ENCODE data around the gene ERFE. TPM values are rescaled to one million over a fixed set of nuclear protein-coding genes. Genes with fewer than 3 reads are reported as not detected.

Gene ERFE
- total RNA-seq, 1 donor from 2014 or later, result 0.41 TPM

DNA sequence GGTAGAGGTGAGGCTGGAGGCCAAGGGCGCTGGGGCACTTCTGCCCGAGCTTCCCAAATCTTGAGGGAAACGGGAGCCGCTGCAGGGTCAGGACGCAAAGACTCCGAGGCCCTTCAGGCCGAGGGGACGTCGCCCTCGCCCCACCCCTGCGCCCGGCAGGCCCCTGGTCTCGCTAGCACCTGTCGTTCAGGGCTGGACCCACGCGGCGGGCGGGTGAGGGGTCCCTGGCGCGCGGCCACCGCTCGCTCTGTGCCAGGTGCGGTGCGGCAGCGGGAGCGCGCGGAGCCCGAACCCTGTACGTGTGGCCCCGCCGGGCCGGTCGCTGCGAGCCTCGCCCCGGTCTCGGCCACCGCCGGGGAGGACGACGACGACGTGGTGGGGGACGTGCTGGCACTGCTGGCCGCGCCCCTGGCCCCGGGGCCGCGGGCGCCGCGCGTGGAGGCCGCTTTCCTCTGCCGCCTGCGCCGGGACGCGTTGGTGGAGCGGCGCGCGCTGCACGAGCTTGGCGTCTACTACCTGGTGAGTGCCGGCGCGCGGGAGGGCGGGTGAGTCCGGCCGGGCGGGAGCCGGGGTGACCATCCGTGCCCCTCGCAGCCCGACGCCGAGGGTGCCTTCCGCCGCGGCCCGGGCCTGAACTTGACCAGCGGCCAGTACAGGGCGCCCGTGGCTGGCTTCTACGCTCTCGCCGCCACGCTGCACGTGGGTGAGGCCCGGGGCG is 4.9 kb downstream of the ERFE start:
- no peak for DNase-seq (ENCODE audit: low spot score)
- no peak for TF ChIP-seq CTCF (IDR thresholded peaks at IDR 0.05; ENCODE audit: unreplicated experiment)
- no peak overlapping the region for H3K27ac Mint-ChIP-seq (ENCODE audit: unreplicated experiment)

DNA sequence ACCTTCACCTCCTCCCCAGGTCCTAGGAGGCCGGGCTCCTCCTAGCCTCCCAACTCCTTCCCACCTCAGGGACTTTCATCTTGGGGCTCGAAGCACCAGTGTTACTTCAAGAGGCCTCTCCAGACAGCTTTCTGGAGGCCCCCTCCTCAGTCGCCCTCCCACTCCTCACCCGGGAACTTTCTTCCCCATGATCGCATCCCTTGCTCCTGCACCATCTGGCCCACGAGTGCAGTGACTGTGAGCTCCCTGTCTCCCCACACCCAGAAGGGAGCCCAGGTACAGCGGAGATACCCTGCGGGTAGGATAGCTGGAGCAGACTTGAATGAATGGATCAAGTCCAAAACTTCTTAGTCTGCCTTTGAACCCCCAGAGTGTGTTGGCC is 6.1 kb downstream of the ERFE start:
- H3K27ac Mint-ChIP-seq (ENCODE audit: unreplicated experiment), result no peak overlapping the region
- no peak for DNase-seq (ENCODE audit: low spot score)
- no peaks in the 10 kb centered on the region for H3K4me1 Mint-ChIP-seq (ENCODE audit: unreplicated experiment)
- H3K9me3 Mint-ChIP-seq (ENCODE audit: unreplicated experiment), result no peaks in the 10 kb centered on the region
- H3K4me3 Mint-ChIP-seq (ENCODE audit: unreplicated experiment), result no peak overlapping the region
- no peaks in the 10 kb centered on the region for H3K36me3 Mint-ChIP-seq (ENCODE audit: low read depth, unreplicated experiment)
- peaks cover 6% of the 10 kb centered on the region for H3K27me3 Mint-ChIP-seq (ENCODE audit: unreplicated experiment)
- no peak for TF ChIP-seq CTCF (IDR thresholded peaks at IDR 0.05; ENCODE audit: unreplicated experiment)

More for the DNA sequence above, 4.9 kb downstream of the ERFE start:
- H3K36me3 Mint-ChIP-seq (ENCODE audit: low read depth, unreplicated experiment), result no peaks in the 10 kb centered on the region
- peaks cover 9% of the 10 kb centered on the region for H3K27me3 Mint-ChIP-seq (ENCODE audit: unreplicated experiment)
- H3K4me1 Mint-ChIP-seq (ENCODE audit: unreplicated experiment), result no peaks in the 10 kb centered on the region
- H3K4me3 Mint-ChIP-seq (ENCODE audit: unreplicated experiment), result no peak overlapping the region
- H3K9me3 Mint-ChIP-seq (ENCODE audit: unreplicated experiment), result no peaks in the 10 kb centered on the region

DNA sequence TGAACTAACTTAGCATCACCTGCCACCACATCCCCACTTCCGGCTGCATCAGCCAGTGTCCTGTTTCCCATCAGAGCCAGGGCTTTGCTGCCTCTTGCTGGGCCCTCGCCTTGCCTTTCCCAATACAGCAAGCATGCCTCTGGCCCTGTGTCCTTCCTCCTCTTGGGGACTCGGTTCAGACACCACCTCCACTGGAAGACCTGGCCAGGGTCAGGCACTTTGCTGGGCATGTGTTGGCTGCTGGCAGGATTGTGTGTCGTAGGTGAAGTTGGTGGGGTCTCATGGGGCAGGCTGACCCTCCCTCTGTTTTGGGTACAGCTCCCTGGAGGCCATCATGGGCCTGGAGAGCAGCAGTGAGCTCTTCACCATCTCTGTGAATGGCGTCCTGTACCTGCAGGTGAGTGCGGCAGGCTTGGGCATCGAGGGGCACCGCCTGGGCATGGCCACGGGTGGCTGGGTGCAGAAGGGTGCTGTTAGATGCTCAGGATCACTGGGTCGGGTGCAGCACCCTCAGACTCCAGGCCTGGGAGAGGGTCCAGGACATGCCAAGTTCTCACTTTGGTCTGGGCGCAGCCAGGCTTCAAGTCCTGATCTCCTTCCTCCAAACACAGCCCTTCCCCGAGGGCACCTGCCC is 6.6 kb downstream of the ERFE start:
- H3K4me3 Mint-ChIP-seq (ENCODE audit: unreplicated experiment), result no peak overlapping the region
- H3K4me1 Mint-ChIP-seq (ENCODE audit: unreplicated experiment), result no peaks in the 10 kb centered on the region
- TF ChIP-seq CTCF (IDR thresholded peaks at IDR 0.05; ENCODE audit: unreplicated experiment), result no peak
- no peak overlapping the region for H3K27ac Mint-ChIP-seq (ENCODE audit: unreplicated experiment)
- H3K36me3 Mint-ChIP-seq (ENCODE audit: low read depth, unreplicated experiment), result no peaks in the 10 kb centered on the region
- peaks cover 6% of the 10 kb centered on the region for H3K27me3 Mint-ChIP-seq (ENCODE audit: unreplicated experiment)
- no peak for DNase-seq (ENCODE audit: low spot score)
- no peaks in the 10 kb centered on the region for H3K9me3 Mint-ChIP-seq (ENCODE audit: unreplicated experiment)

DNA sequence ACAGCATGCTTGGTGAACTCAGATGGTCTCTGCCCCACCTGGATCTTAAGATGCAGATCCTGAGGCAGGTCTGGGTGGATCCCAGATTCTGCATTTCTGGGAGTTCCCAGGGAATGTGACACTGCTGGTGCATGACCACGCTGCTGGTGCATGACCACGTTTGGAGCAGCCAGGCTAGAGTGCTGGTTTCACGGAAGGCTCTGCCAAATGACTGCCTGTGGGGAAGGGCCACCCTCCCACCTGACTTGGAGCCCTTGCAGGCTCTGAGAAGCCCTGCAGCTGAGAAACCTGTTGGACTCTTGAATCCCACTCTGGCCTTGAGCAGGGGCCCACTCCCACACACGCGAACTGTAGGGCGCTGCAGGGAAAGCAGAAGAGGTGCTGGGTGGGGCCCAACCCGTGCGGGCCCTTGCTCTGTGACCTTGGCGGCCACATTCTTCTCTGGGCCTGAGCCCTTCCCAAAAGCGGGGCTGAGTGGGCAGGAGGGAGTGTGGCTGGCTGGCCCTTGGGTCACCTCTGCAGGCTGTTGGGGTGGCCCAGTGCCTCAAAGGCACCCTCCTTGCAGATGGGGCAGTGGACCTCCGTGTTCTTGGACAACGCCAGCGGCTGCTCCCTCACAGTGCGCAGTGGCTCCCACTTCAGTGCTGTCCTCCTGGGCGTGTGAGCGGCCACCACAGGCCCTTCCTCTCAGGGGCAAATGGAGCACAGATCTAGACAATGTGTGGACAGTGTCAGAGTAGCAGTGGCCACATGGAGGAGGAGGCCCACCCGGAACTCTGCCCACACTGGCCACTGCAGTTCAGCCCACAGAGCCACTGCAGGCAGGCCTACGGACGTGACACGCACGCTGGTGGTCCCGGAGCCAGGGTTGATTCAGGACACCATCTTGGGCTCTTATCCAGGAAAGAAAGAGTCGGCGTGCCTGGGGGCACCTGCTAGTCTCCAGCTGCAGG is 7.9 kb downstream of the ERFE start:
- H3K9me3 Mint-ChIP-seq (ENCODE audit: unreplicated experiment), result no peaks in the 10 kb centered on the region
- peaks cover 4% of the 10 kb centered on the region for H3K4me1 Mint-ChIP-seq (ENCODE audit: unreplicated experiment)
- no peak for TF ChIP-seq CTCF (IDR thresholded peaks at IDR 0.05; ENCODE audit: unreplicated experiment)
- H3K36me3 Mint-ChIP-seq (ENCODE audit: low read depth, unreplicated experiment), result no peaks in the 10 kb centered on the region
- H3K4me3 Mint-ChIP-seq (ENCODE audit: unreplicated experiment), result no peak overlapping the region
- DNase-seq (ENCODE audit: low spot score), result no peak
- H3K27me3 Mint-ChIP-seq (ENCODE audit: unreplicated experiment), result peaks cover 7% of the 10 kb centered on the region
- no peak overlapping the region for H3K27ac Mint-ChIP-seq (ENCODE audit: unreplicated experiment)
